Activated gamma-delta T cell treated with Interleukin-2 at 50 U/mL for 16 hours (primary cell): ENCODE results near the gene NAA25.

Source experiments
- DNase-seq: peaks from one replicate; pipeline ENCODE4 v3.0.0-alpha.2; 2020

NAA25 gene

DNA sequence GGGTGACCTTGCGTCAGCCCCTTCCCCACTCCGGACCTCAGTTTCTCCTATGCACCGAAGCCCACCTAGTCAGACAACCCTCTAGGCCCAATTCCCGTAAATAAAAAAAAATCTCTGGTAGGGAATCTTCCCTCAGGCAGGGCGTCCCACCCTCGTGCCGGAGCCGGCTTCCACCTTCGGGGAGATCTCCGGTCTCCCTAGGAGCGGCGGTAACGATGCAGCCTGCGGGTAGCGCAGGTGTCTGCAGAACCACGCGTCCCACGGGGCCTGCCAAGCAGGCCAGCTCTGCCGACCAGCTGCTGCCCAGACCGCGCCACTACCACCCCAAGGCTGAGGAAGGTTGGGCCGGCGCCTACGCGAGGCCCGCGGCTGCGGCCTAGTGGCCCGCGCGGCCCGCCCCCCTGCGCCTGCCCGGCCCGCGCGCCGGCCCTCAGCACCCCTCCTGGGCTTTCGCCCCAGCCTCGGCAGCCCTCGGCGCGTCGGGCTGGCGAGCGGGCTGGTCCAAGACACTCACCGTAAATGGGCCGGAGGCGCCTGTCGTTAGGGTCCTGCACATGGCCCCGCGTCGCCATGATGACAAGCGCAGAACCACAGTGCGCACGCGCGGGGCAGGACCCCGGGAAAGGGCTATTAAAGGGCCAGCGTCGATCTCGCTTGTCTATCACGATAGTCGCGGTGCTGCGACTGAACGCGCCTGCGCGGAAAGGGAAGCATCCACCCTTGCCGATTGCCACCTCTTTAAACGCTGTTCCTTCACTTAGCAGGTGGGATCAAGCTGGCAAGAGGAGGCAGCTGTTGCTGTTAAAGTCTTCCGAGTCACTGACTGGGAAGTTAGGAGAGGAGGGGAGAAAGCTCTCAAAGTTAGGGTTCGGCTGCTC is at the start of gene NAA25:
Gene NAA25, minus strand, starts transcription at position 582 of the 878 bp plus-strand sequence. Its CDS starts 10 bp downstream, at position 572.
- peak; percentile 84 for DNase-seq

- DNase-seq = no peak
Observed at GRCh38 chr12:112153893-112154219, 45.3 kb upstream of the NAA25 start.

DNA sequence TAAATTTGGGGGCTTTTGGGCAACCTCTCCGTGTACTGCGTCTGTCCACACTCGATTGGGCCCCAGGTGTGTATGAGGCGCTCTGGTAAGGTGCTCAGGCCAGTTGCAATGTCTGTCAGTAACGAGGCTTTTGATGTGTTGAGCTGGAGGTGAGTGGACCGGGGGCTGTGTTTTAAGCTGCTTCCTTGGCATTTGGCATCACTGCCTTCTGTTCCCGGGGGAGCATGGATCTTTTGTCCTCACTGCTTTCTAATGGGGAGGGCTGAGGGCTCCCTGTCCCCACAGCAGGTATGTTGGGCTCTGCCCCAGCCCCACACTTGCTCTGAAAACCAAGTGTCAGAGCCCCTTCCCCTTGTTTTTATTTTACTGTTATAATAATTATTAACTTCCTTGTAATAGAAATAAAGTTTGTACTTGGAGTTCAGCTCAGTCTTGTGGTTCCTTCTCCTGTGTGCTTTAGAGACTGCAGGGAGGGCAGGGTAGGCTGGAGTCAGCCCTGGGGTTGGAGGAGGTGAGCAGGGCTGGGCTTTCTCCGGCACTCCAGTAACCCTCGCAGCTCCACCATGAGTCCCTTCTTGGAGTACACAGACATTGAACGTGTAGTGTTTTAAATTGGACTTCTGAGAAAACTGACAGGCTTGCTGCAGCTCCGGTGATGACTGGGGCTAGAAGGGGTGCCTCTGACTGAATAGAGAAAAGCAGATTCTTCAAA is 44.8 kb upstream of the NAA25 start:
- no peak for DNase-seq

GRCh38 chr12:112151766-112152541 is 43.4 kb upstream of the NAA25 start:
- no peak for DNase-seq

DNA sequence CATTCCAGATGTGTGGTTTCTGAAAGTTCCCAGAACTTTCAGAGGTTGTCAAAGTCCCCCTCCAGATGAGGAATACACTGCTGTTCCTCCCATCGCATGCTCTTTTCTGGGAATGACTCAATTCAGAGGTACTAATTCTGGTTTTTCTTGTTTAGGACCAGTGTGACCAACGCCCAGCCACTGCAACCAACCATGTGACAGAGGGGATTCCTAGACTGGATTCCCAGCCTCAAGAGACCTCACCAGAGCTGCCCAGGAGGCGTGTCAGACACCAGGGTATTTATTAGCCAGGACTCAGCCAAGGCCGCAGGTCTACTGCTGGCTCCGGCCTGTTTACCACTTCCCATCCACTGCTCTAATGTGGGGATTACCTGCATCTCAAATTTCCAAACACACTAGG is 41.0 kb upstream of the NAA25 start:
- no peak for DNase-seq

DNA sequence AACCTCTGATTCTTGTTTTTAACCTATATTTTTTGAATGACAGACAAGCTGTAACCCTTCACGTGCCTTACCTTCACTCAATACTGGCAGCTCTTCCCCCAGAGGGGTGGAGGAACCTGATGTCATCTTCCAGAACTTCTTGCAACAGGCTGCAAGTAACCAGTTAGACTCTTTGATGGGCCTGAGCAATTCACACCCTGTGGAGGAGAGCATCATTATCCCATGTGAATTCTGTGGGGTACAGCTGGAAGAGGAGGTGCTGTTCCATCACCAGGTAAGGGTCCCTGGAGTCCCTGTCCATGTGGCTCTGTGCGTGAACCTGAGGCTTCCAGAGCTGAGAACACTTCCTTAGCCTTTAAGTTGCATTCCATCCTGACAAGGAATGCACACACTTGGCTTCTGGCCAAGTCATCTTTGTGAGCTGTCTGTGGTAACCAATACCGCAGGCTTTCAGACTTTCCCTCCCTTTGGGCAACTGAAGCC is 39.5 kb upstream of the NAA25 start:
- no peak for DNase-seq

GRCh38 chr12:112146123-112146522 is 37.5 kb upstream of the NAA25 start:
- no peak for DNase-seq

GRCh38 chr12:112140728-112141127 is 32.1 kb upstream of the NAA25 start:
- DNase-seq = no peak

- DNase-seq = no peak
Observed at GRCh38 chr12:112134731-112135130, 26.1 kb upstream of the NAA25 start.

DNA sequence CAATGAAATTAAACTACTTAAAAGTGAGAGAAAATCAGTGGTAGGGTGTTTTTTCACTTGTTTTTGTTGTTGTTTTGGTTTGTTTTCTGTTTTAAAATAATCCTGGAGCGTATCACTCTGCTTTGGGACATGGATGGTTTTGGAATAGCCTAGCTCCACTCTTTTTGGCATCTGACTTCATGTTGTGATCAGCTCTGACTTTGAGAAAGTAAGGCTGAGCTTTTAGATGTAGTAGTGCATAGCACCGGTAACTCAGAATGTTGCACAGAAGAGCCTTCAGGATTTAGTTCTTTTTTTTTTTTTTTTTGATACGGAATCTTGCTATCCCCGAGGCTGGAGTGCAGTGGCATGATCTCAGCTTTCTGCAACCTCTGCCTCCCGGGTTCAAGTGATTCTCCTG is 24.8 kb upstream of the NAA25 start:
- DNase-seq = no peak

DNA sequence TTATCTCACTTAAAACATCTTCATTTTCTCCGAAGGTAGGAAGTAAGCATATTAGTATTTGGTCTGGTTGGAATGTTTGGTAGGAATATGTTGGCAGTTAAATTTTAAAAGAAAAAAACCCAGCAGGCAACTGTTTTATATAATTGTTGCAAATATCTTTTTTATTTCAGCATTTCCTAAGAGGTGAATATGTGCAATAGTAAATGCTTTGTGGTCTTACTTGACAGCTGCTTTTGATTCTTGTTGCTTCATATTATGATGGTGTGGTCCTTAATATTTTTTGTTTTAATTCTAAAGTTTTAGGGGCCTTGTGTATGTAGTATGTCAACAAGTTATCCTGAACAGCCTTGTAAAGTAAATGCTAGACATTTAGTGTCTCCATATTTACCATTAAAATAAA is 23.1 kb upstream of the NAA25 start:
- no peak for DNase-seq

- DNase-seq = no peak
Observed at GRCh38 chr12:112130441-112130998, 21.9 kb upstream of the NAA25 start.

GRCh38 chr12:112126911-112127310 is 18.3 kb upstream of the NAA25 start:
- no peak for DNase-seq

- no peak for DNase-seq
Observed at GRCh38 chr12:112126000-112126438, 17.4 kb upstream of the NAA25 start.

DNA sequence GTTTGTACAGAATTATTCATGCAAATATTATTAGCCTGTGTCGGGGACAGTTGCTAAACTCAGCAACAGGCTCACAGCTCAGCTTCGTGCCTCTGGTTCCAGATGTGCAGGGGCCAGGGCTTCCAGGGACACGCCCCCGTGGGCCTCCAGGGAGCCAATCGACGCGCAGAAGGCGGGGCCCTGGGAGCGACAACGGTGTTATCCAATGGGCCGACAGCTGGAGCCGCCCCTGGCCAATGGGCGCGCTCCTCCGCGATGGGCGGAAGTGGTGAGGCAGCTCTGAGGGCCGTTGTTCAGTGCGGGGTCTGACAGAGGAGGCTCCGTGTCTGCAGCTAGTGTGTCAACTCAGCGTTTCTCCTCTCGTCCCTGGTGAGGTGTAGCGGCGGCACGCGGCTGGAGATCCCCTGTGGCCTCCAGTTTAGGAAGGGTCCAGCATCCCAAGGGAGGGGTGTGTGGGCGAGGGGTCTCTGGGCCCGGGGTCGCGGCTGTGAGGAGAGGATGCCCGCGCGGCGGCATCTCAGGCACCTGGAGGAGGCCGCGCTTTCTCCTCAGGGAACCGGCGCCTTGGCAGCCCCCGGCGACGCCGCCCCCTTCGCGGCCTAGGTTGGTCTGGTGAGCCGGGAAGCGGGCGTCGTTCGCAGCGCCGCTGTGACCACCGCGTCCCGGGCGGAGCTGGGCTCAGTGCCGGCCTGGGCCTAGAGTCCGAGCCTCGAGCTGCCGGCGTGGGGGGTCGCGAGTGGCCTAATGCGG is 16.8 kb upstream of the NAA25 start, which contains the start of gene TRAFD1:
Gene TRAFD1, plus strand, starts transcription at position 311 of the 750 bp plus-strand sequence. CDS start 4,963 bp downstream, outside the sequence.
- DNase-seq = peak; percentile 98

DNA sequence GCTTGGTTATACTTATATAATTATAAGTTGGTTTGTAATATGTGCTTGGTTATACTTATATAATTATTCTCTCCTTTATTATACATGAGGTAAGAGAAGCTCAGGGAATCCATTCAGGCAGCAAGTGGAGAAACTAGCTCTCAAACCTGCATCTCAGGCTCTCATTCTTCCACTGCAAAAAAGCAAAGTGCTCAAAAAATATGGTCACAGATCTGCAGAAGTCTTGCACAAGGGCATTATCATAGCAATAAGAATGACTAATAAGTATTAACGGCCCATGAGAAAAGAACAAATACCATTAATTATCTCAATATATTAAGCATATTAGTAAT is 16.3 kb upstream of the NAA25 start:
- DNase-seq = no peak

GRCh38 chr12:112122823-112123690 is 14.5 kb upstream of the NAA25 start:
- no peak for DNase-seq

GRCh38 chr12:112121780-112122565 is 13.4 kb upstream of the NAA25 start:
- DNase-seq = no peak

DNA sequence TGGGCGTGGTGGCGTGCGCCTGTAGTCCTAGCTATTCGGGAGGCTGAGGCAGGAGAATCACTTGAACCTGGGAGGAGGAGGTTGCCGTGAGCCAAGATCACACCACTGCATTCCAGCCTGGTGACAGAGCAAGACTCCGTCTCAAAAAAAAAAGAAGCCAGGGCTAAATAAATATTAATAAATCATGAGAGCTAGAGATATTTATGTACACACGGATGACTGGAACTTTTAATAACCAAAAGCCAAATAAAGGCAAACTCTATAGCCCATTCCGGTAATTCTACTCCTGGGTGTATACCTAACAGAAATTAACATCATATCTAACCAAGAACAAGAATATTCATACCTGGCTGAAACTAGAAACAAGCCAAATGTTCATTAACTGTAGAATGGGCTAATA is 9.1 kb upstream of the NAA25 start:
- DNase-seq = no peak
